HCT116 (cell line): ENCODE results near the gene LRRFIP1. TPM values are rescaled to one million over a fixed set of nuclear protein-coding genes. Genes with fewer than 3 reads are reported as not detected.

Source experiments
- ATAC-seq: fragments of 200-7000 bp; cut with Tn5 transposase; 2 replicates; pipeline ENCODE4 v1.9.1; 2020; ENCODE audit warnings: mild to moderate bottlenecking, moderate library complexity
- BruUV-seq: library from RNA; stranded (reverse); fragments of 400-500 nt; replicated peaks from 2 replicates; lab custom pipeline; 2021; lab: Mats Ljungman, UMichigan
- CTCF ChIA-PET: fragments of 300-600 bp; sonication (Branson Sonifier 250); formaldehyde crosslinking; loops from one replicate; lab custom pipeline; 2021; ENCODE audit warnings: antibody characterized with exemption; lab: Charles Lee
- POLR2A ChIA-PET: fragments of 300-600, 350-600 bp; sonication (Branson Sonifier 250); formaldehyde crosslinking; loops from one replicate; lab custom pipeline; 2021; ENCODE audit warnings: antibody characterized with exemption; lab: Charles Lee
- RAD21 ChIA-PET, 2 experiments: fragments of 300-600 bp; sonication (Branson Sonifier 250); formaldehyde crosslinking; loops; one replicate each; lab custom pipeline; 2023; ENCODE audit warnings: low total read pairs in 2 of 2; ENCODE audit not compliant: uncharacterized antibody in 2 of 2, unreplicated experiment in 2 of 2, low non-redundant PET in 1 of 2; lab: Charles Lee
- DNase-seq: peaks from one replicate; pipeline ENCODE4 v3.0.0-alpha.2; 2010; ENCODE audit warnings: low read depth, low spot score
- H2AFZ ChIP-seq: fragments of 200-600 bp; shearing (Covaris generic), sonication (generic); 2 replicates; pipeline ENCODE4 v1.6.1; 2017; ENCODE audit warnings: low read depth, mixed run types, mixed read lengths, antibody characterized with exemption, low read length; ENCODE audit not compliant: poor library complexity, severe bottlenecking
- H3K27ac ChIP-seq: 2 replicates; pipeline ENCODE4 v1.5.1; 2012; ENCODE audit warnings: low read depth, low read length
- H3K27me3 ChIP-seq: fragments of 200-600 bp; sonication (generic); 2 replicates; pipeline ENCODE4 v1.6.1; 2016; ENCODE audit warnings: mixed run types, low read length, mixed read lengths; ENCODE audit not compliant: insufficient read depth
- H3K36me3 ChIP-seq, 2 experiments: fragments of 200-500 bp in 1 of 2; fragments of 200-600 bp in 1 of 2; sonication (Bioruptor generic) in 1 of 2; sonication (generic) in 1 of 2; 2 replicates each; pipeline versions ENCODE4 v1.5.1 to v1.6.1; 2014 to 2016; ENCODE audit warnings: low read length in 2 of 2, inconsistent platforms in 1 of 2, mixed read lengths in 1 of 2, mixed run types in 1 of 2; ENCODE audit not compliant: insufficient read depth in 2 of 2, control insufficient read depth in 1 of 2
- H3K4me1 ChIP-seq, 2 experiments: fragments of 200-600 bp in 1 of 2; sonication (generic) in 1 of 2; 2 replicates each; pipeline versions ENCODE4 v1.5.1 to v1.6.1; 2012 to 2017; ENCODE audit warnings: low read length in 2 of 2, inconsistent platforms in 1 of 2, mild to moderate bottlenecking in 1 of 2, mixed read lengths in 1 of 2, mixed run types in 1 of 2, moderate library complexity in 1 of 2; ENCODE audit not compliant: insufficient read depth in 2 of 2, control insufficient read depth in 1 of 2
- H3K4me2 ChIP-seq: fragments of 200-600 bp; sonication (generic); 2 replicates; pipeline ENCODE4 v1.6.1; 2017; ENCODE audit warnings: mixed run types, low read length, mixed read lengths
- H3K4me3 ChIP-seq, 2 experiments: fragments of 200-600 bp in 1 of 2; sonication (generic) in 1 of 2; replicated peaks in 1 of 2; 2 replicates each; pipeline ENCODE4 v1.5.1; 2011 to 2016; ENCODE audit warnings: low read length in 2 of 2, control low read depth in 1 of 2, low read depth in 1 of 2, mild to moderate bottlenecking in 1 of 2, mixed read lengths in 1 of 2, mixed run types in 1 of 2
- H3K79me2 ChIP-seq: fragments of 200-600 bp; sonication (generic); 2 replicates; pipeline ENCODE4 v1.6.1; 2017; ENCODE audit warnings: mild to moderate bottlenecking, mixed run types, low read length, moderate library complexity, mixed read lengths; ENCODE audit not compliant: insufficient read depth
- H3K9ac ChIP-seq: fragments of 200-600 bp; sonication (generic); 2 replicates; pipeline ENCODE4 v1.6.1; 2016; ENCODE audit warnings: low read length, mixed read lengths
- H3K9me2 ChIP-seq: fragments of 200-600 bp; sonication (generic), shearing (Covaris generic); 2 replicates; pipeline ENCODE4 v1.6.1; 2017; ENCODE audit warnings: mixed run types, mild to moderate bottlenecking, moderate library complexity; ENCODE audit not compliant: insufficient read depth
- H3K9me3 ChIP-seq, 2 experiments: fragments of 200-500 bp in 1 of 2; fragments of 200-600 bp in 1 of 2; sonication (Bioruptor generic) in 1 of 2; sonication (generic) in 1 of 2; 2 replicates each; pipeline ENCODE4 v1.6.1; 2014 to 2017; ENCODE audit warnings: low read length in 2 of 2, mixed read lengths in 2 of 2, inconsistent platforms in 1 of 2, low read depth in 1 of 2, mild to moderate bottlenecking in 1 of 2, mixed run types in 1 of 2, moderate library complexity in 1 of 2; ENCODE audit not compliant: control insufficient read depth in 1 of 2, insufficient read depth in 1 of 2
- H4K20me1 ChIP-seq: fragments of 200-600 bp; sonication (generic), shearing (Covaris generic); 2 replicates; pipeline ENCODE4 v1.6.1; 2017; ENCODE audit warnings: mixed run types, mild to moderate bottlenecking, moderate library complexity; ENCODE audit not compliant: insufficient read depth
- CEBPB ChIP-seq: IDR thresholded peaks from 2 replicates; pipeline ENCODE4 v1.6.1; 2012; ENCODE audit warnings: low read depth
- EGR1 ChIP-seq: IDR thresholded peaks from 2 replicates; pipeline ENCODE4 v1.6.1; 2012; ENCODE audit warnings: low read depth
- EZH2 ChIP-seq: fragments of 200-600 bp; sonication (generic); IDR thresholded peaks from 2 replicates; pipeline ENCODE4 v1.6.1; 2017; ENCODE audit warnings: antibody characterized with exemption, mixed run types
- JUND ChIP-seq: IDR thresholded peaks from 2 replicates; pipeline ENCODE4 v1.6.1; 2012
- ZFX ChIP-seq: fragments of 450-650 bp; IDR thresholded peaks from 2 replicates; pipeline ENCODE4 v1.6.1; 2017
- ZNF274 ChIP-seq: fragments of 200-500 bp; sonication (Bioruptor generic); IDR thresholded peaks from 2 replicates; pipeline ENCODE4 v1.6.1; 2014; ENCODE audit warnings: mild to moderate bottlenecking, low read depth, low read length, inconsistent platforms
- intact Hi-C: fragments of 100-400 bp; cut with micrococcal nuclease; formaldehyde crosslinking; loops from 2 replicates; pipeline ENCODE4 v1.10.0; 2022
- total RNA-seq: library from RNA; stranded (reverse); gene quantifications from one replicate; pipeline ENCODE4 v1.2.1, GENCODE V29; 2021; ENCODE audit not compliant: unreplicated experiment
- TF ChIP-seq, protein P1 (sequence below): IDR thresholded peaks from 2 replicates; pipeline ENCODE4 v1.6.1; 2011; ENCODE audit warnings: mild to moderate bottlenecking, low read length, moderate library complexity; ENCODE audit not compliant: insufficient replicate concordance; ENCODE audit errors: extremely low read depth
- TF ChIP-seq, protein P2 (sequence below), 3 experiments: fragments of 200-600 bp in 1 of 3; sonication (generic) in 1 of 3; IDR thresholded peaks in 2 of 3; conservative IDR thresholded peaks in 1 of 3; 2 replicates each; pipeline ENCODE4 v1.5.1; 2012 to 2017; ENCODE audit warnings: low read depth in 2 of 3, low read length in 2 of 3, antibody characterized with exemption in 1 of 3, borderline replicate concordance in 1 of 3, control low read depth in 1 of 3, mild to moderate bottlenecking in 1 of 3, mixed read lengths in 1 of 3, mixed run types in 1 of 3, moderate library complexity in 1 of 3; ENCODE audit not compliant: insufficient read depth in 1 of 3

The LRRFIP1 gene
- total RNA-seq, 1 experiment from 2014 or later, result 76.9 TPM

DNA sequence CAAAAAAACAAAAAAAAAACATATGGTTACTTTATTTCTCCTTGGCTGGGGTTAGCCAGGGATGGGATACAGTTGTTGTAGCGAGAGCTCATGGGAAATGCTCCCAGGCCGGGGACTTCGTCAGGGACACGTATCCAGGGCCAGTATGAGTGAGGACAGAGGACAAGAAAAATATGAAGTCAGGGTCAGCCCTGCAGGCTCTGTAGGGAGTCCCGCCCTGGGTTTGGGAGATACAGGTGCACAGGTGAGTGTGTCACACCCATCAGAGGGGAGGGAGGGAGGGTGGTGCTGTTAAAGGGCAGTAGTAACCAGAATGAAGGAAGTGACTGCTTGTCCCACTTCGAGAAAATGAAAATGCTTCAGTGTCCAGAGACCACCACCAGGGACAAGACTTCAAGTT is 115.6 kb downstream of the LRRFIP1 start (continued):
- TF ChIP-seq, protein P1, sequence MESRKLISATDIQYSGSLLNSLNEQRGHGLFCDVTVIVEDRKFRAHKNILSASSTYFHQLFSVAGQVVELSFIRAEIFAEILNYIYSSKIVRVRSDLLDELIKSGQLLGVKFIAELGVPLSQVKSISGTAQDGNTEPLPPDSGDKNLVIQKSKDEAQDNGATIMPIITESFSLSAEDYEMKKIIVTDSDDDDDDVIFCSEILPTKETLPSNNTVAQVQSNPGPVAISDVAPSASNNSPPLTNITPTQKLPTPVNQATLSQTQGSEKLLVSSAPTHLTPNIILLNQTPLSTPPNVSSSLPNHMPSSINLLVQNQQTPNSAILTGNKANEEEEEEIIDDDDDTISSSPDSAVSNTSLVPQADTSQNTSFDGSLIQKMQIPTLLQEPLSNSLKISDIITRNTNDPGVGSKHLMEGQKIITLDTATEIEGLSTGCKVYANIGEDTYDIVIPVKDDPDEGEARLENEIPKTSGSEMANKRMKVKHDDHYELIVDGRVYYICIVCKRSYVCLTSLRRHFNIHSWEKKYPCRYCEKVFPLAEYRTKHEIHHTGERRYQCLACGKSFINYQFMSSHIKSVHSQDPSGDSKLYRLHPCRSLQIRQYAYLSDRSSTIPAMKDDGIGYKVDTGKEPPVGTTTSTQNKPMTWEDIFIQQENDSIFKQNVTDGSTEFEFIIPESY, result no peak
- no peak for TF ChIP-seq ZFX

DNA sequence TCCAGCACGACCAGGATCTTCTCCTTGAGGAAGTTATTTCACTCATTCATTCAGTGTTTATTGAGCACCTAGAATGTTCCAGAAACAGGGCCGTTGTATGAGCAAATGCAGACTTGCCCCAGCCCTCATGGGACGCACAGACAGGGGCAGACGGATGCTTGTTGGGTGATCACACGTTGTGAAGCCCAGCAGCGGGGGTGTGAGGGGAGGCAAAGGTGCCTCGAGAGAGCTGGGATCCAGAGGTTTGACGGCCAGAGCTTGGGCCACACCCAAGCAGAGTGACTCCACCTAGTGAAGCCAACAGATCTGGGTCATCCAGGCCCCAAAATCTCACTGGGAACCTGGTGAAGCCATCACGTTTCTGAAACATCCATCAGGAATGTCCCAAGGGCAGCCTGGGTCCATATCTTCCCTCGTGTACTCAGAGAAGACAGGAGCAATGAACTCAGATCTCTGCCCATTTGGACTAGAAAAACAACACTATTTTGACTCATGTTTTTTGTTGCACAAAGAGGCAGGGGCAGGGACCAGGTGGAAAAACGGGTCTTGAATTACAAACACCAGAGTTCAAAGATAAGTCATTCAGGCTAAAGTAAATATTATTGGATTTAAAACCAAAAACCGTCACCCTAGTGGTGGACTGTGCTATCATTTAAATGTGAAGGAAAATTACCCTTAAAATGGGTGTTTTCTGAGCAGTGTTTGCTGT is 116.3 kb downstream of the LRRFIP1 start:
- no peak for TF ChIP-seq JUND
- no peak for TF ChIP-seq EZH2
- TF ChIP-seq, protein P1, result no peak
- no peak for TF ChIP-seq EGR1
- no peak for TF ChIP-seq ZNF274
- TF ChIP-seq CEBPB, result no peak
- TF ChIP-seq, protein P2, sequence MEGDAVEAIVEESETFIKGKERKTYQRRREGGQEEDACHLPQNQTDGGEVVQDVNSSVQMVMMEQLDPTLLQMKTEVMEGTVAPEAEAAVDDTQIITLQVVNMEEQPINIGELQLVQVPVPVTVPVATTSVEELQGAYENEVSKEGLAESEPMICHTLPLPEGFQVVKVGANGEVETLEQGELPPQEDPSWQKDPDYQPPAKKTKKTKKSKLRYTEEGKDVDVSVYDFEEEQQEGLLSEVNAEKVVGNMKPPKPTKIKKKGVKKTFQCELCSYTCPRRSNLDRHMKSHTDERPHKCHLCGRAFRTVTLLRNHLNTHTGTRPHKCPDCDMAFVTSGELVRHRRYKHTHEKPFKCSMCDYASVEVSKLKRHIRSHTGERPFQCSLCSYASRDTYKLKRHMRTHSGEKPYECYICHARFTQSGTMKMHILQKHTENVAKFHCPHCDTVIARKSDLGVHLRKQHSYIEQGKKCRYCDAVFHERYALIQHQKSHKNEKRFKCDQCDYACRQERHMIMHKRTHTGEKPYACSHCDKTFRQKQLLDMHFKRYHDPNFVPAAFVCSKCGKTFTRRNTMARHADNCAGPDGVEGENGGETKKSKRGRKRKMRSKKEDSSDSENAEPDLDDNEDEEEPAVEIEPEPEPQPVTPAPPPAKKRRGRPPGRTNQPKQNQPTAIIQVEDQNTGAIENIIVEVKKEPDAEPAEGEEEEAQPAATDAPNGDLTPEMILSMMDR (IDR thresholded peaks at IDR 0.05 in 2 of 3, conservative IDR thresholded peaks at IDR 0.05 in 1 of 3; ENCODE audit: borderline replicate concordance in 1 of 3, insufficient read depth in 1 of 3, low read depth in 2 of 3, low read length in 2 of 3), result peak in 2 of 3 experiments; percentile 16 to 36; a peak in 2 of 6 replicates
- TF ChIP-seq, all 23 proteins: peak for 1
- ATAC-seq (peak; percentile 37; the same call in 1 of the 2 replicates), DNase-seq (no peak)
- Histone ChIP-seq H3K9ac (no peak overlapping the region), H3K9me2 (no peaks in the 10 kb centered on the region), H3K27me3 (no peaks in the 10 kb centered on the region), H3K79me2 (peaks cover 66% of the 10 kb centered on the region), H3K4me3 (no peak overlapping the region), H3K36me3 (0 out of 4 replicates have a peak, but pooled peaks cover 0 to 5% of the 10 kb centered on the region in 2 experiments), H3K27ac (no peak overlapping the region), H3K9me3 (no peaks in the 10 kb centered on the region), H3K4me2 (no peak overlapping the region), H4K20me1 (peaks cover 12% of the 10 kb centered on the region), H3K4me1 (peaks cover 3 to 19% of the 10 kb centered on the region in 2 experiments; a peak in 2 of 4 replicates), H2AFZ (no peak overlapping the region)
- intact Hi-C loops, result loop anchor here (10.0 kb wide), 1 partner anchor 229 kb away; no protein-coding TSS in a partner anchor
- ChIA-PET POLR2A (no interaction called here), RAD21 (no interaction called here), CTCF (interaction anchor here (1.0 to 7.9 kb wide), 4 partner anchors 23 to 272 kb away, joined by 3 to 70 read pairs (median 4); no protein-coding TSS in a partner anchor)
- no TSS peak for BruUV-seq
